ENCODE data around the gene TP53BP2.
A peak's percentile ranks its signal among the peaks of the same experiment; 100 is the strongest.
"Not testable (repeated sequence)": the region's sequence is repeated elsewhere in the genome, so short reads cannot be mapped to it uniquely, and the experiment has no call there.

TP53BP2 gene

GRCh38 chr1:223843934-223844786 lies 1.6 kb downstream of the TP53BP2 start:
- DNase-seq (ENCODE audit: insufficient read length, low spot score) = no peak
- no peak for TF ChIP-seq POLR2A (IDR thresholded peaks at IDR 0.05; ENCODE audit: low read depth, low read length)
- no peak for FAIRE-seq

GRCh38 chr1:223842784-223843183 lies 3.0 kb downstream of the TP53BP2 start:
- TF ChIP-seq POLR2A (IDR thresholded peaks at IDR 0.05; ENCODE audit: low read depth, low read length) = no peak
- no peak for DNase-seq (ENCODE audit: insufficient read length, low spot score)
- FAIRE-seq = no peak

- not testable (repeated sequence) for FAIRE-seq; DNase-seq (ENCODE audit: insufficient read length, low spot score)
These were observed 3.6 kb downstream of the TP53BP2 start for GRCh38 chr1:223841977-223842623.

GRCh38 chr1:223840254-223840653 lies 5.5 kb downstream of the TP53BP2 start:
- no peak for FAIRE-seq
- no peak for DNase-seq (ENCODE audit: insufficient read length, low spot score)
- no peak for TF ChIP-seq POLR2A (IDR thresholded peaks at IDR 0.05; ENCODE audit: low read depth, low read length)

- DNase-seq (ENCODE audit: insufficient read length, low spot score) (no peak), FAIRE-seq (no peak)
- no peak for TF ChIP-seq POLR2A (IDR thresholded peaks at IDR 0.05; ENCODE audit: low read depth, low read length)
These were observed 7.5 kb downstream of the TP53BP2 start for GRCh38 chr1:223838125-223838854.

GRCh38 chr1:223837687-223838086 lies 8.1 kb downstream of the TP53BP2 start:
- DNase-seq (ENCODE audit: insufficient read length, low spot score) = no peak
- TF ChIP-seq POLR2A (IDR thresholded peaks at IDR 0.05; ENCODE audit: low read depth, low read length) = no peak
- no peak for FAIRE-seq

- FAIRE-seq = no peak
- no peak for DNase-seq (ENCODE audit: insufficient read length, low spot score)
- no peak for TF ChIP-seq POLR2A (IDR thresholded peaks at IDR 0.05; ENCODE audit: low read depth, low read length)
These were observed 8.5 kb downstream of the TP53BP2 start for GRCh38 chr1:223837206-223837605.

- DNase-seq (ENCODE audit: insufficient read length, low spot score) (no peak), FAIRE-seq (no peak)
- no peak for TF ChIP-seq POLR2A (IDR thresholded peaks at IDR 0.05; ENCODE audit: low read depth, low read length)
These were observed 9.2 kb downstream of the TP53BP2 start for GRCh38 chr1:223836586-223836985.

- TF ChIP-seq POLR2A (IDR thresholded peaks at IDR 0.05; ENCODE audit: low read depth, low read length) = no peak
- DNase-seq (ENCODE audit: insufficient read length, low spot score) (no peak), FAIRE-seq (no peak)
These were observed 10.0 kb downstream of the TP53BP2 start for GRCh38 chr1:223835754-223836153.

- FAIRE-seq (no peak), DNase-seq (ENCODE audit: insufficient read length, low spot score) (no peak)
- TF ChIP-seq POLR2A (IDR thresholded peaks at IDR 0.05; ENCODE audit: low read depth, low read length) = no peak
These were observed 11.0 kb downstream of the TP53BP2 start for GRCh38 chr1:223834660-223835263.

GRCh38 chr1:223833948-223834347 lies 11.8 kb downstream of the TP53BP2 start:
- no peak for FAIRE-seq

GRCh38 chr1:223832637-223832943 lies 13.2 kb downstream of the TP53BP2 start:
- peak; percentile 60 for FAIRE-seq
- DNase-seq (ENCODE audit: insufficient read length, low spot score) = no peak
- TF ChIP-seq POLR2A (IDR thresholded peaks at IDR 0.05; ENCODE audit: low read depth, low read length) = no peak

More at GRCh38 chr1:223833948-223834347, 11.8 kb downstream of the TP53BP2 start:
- no peak for TF ChIP-seq POLR2A (IDR thresholded peaks at IDR 0.05; ENCODE audit: low read depth, low read length)
- DNase-seq (ENCODE audit: insufficient read length, low spot score) = no peak

GRCh38 chr1:223831755-223832636 lies 13.8 kb downstream of the TP53BP2 start:
- no peak for DNase-seq (ENCODE audit: insufficient read length, low spot score)

More at GRCh38 chr1:223831755-223832636, 13.8 kb downstream of the TP53BP2 start:
- TF ChIP-seq POLR2A (IDR thresholded peaks at IDR 0.05; ENCODE audit: low read depth, low read length) = no peak
- no peak for FAIRE-seq

Data from H54 (cell line).